Astrocyte (in vitro differentiated cells and primary cell): ENCODE measurements around the gene PELI1. TPM values are rescaled to one million over a fixed set of nuclear protein-coding genes. Genes with fewer than 3 reads are reported as not detected.

Source experiments
- DNase-seq: peaks from one replicate; pipeline ENCODE4 v3.0.0-alpha.2; 2010; ENCODE audit warnings: low read depth
- FAIRE-seq: peaks from 2 replicates; lab custom pipeline; 2011; peaks lifted over from hg19 to GRCh38; lab: Jason Lieb, UNC
- H2AFZ ChIP-seq: 2 replicates; pipeline ENCODE4 v1.6.0; 2012; ENCODE audit warnings: low read depth, low read length, inconsistent platforms
- H3K27ac ChIP-seq: 2 replicates; pipeline ENCODE4 v1.5.1; 2011; ENCODE audit warnings: low read depth, low read length, inconsistent platforms
- H3K27me3 ChIP-seq: 2 replicates; pipeline ENCODE4 v1.6.0; 2011; ENCODE audit warnings: low read length, inconsistent platforms; ENCODE audit not compliant: insufficient read depth
- H3K36me3 ChIP-seq: 2 replicates; pipeline ENCODE4 v1.5.1; 2011; ENCODE audit warnings: low read length, inconsistent platforms; ENCODE audit not compliant: insufficient read depth
- H3K4me1 ChIP-seq: 2 replicates; pipeline ENCODE4 v1.5.1; 2011; ENCODE audit warnings: low read length, inconsistent platforms; ENCODE audit not compliant: insufficient read depth
- H3K4me2 ChIP-seq: 2 replicates; pipeline ENCODE4 v1.6.0; 2012; ENCODE audit warnings: low read length, inconsistent platforms
- H3K4me3 ChIP-seq: 2 replicates; pipeline ENCODE4 v1.5.1; 2011; ENCODE audit warnings: low read depth, mild to moderate bottlenecking, low read length, inconsistent platforms; ENCODE audit not compliant: insufficient read depth
- H3K79me2 ChIP-seq: 2 replicates; pipeline ENCODE4 v1.6.0; 2012; ENCODE audit warnings: mild to moderate bottlenecking, low read length, inconsistent platforms; ENCODE audit not compliant: insufficient read depth
- H3K9ac ChIP-seq: 2 replicates; pipeline ENCODE4 v1.6.0; 2012; ENCODE audit warnings: mild to moderate bottlenecking, low read length, inconsistent platforms
- H3K9me3 ChIP-seq: 2 replicates; pipeline ENCODE4 v1.5.1; 2012; ENCODE audit warnings: low read depth, mild to moderate bottlenecking, low read length, inconsistent platforms; ENCODE audit not compliant: insufficient read depth
- H4K20me1 ChIP-seq: 2 replicates; pipeline ENCODE4 v1.6.0; 2012; ENCODE audit warnings: low read length, inconsistent platforms; ENCODE audit not compliant: insufficient read depth
- H3K27ac Mint-ChIP-seq: one replicate; pipeline ENCODE4 v1.8.0; 2021; ENCODE audit warnings: mild to moderate bottlenecking, mixed read lengths; ENCODE audit not compliant: unreplicated experiment
- H3K27me3 Mint-ChIP-seq: one replicate; pipeline ENCODE4 v1.8.0; 2021; ENCODE audit warnings: low read depth, mixed read lengths; ENCODE audit not compliant: unreplicated experiment
- H3K36me3 Mint-ChIP-seq: one replicate; pipeline ENCODE4 v1.8.0; 2021; ENCODE audit warnings: low read depth, mixed read lengths; ENCODE audit not compliant: unreplicated experiment
- H3K4me1 Mint-ChIP-seq: one replicate; pipeline ENCODE4 v1.8.0; 2021; ENCODE audit warnings: low read depth, mixed read lengths; ENCODE audit not compliant: unreplicated experiment
- H3K4me3 Mint-ChIP-seq: one replicate; pipeline ENCODE4 v1.8.0; 2021; ENCODE audit warnings: mild to moderate bottlenecking, moderate library complexity, mixed read lengths; ENCODE audit not compliant: unreplicated experiment
- H3K9me3 Mint-ChIP-seq: one replicate; pipeline ENCODE4 v1.8.0; 2021; ENCODE audit warnings: mild to moderate bottlenecking, mixed read lengths; ENCODE audit not compliant: unreplicated experiment
- CTCF ChIP-seq: IDR thresholded peaks from 2 replicates; pipeline ENCODE4 v1.5.1; 2011; ENCODE audit warnings: low read depth, mild to moderate bottlenecking, inconsistent platforms, low read length, moderate library complexity; ENCODE audit not compliant: insufficient read depth
- EZH2 ChIP-seq: IDR thresholded peaks from 2 replicates; pipeline ENCODE4 v1.6.1; 2012; ENCODE audit warnings: mild to moderate bottlenecking, low read length, inconsistent platforms; ENCODE audit not compliant: insufficient read depth
- total RNA-seq: library from RNA; stranded (reverse); gene quantifications from 2 replicates; pipeline ENCODE4 v1.2.1, GENCODE V29; 2021

PELI1 gene
- total RNA-seq, 1 donor from 2014 or later, result 23.8 TPM

GRCh38 chr2:64179582-64180321 is 35.5 kb upstream of the PELI1 start:
- Mint-ChIP-seq H3K36me3 (peaks cover 3% of the 10 kb centered on the region), H3K9me3 (no peaks in the 10 kb centered on the region), H3K27me3 (peaks cover 2% of the 10 kb centered on the region), H3K27ac (no peak overlapping the region), H3K4me3 (no peak overlapping the region), H3K4me1 (peaks cover 4% of the 10 kb centered on the region)
- H2AFZ ChIP-seq, result no peak overlapping the region
- H3K36me3 ChIP-seq, result no peaks in the 10 kb centered on the region
- no peak overlapping the region for H3K27ac ChIP-seq
- FAIRE-seq (no peak), DNase-seq (no peak)
- H3K9me3 ChIP-seq, result no peaks in the 10 kb centered on the region
- no peak overlapping the region for H3K4me2 ChIP-seq
- H3K27me3 ChIP-seq, result no peaks in the 10 kb centered on the region
- no peaks in the 10 kb centered on the region for H3K4me1 ChIP-seq
- H4K20me1 ChIP-seq, result no peaks in the 10 kb centered on the region
- TF ChIP-seq CTCF (no peak), EZH2 (no peak)
- no peak overlapping the region for H3K4me3 ChIP-seq
- no peak overlapping the region for H3K9ac ChIP-seq
- no peaks in the 10 kb centered on the region for H3K79me2 ChIP-seq

- Mint-ChIP-seq H3K36me3 (no peaks in the 10 kb centered on the region), H3K4me3 (no peak overlapping the region), H3K9me3 (no peaks in the 10 kb centered on the region), H3K27ac (no peak overlapping the region), H3K27me3 (peaks cover 2% of the 10 kb centered on the region), H3K4me1 (peaks cover 4% of the 10 kb centered on the region)
- no peaks in the 10 kb centered on the region for H3K4me1 ChIP-seq
- no peak overlapping the region for H3K4me3 ChIP-seq
- FAIRE-seq (no peak), DNase-seq (peak; percentile 2)
- H3K36me3 ChIP-seq, result no peaks in the 10 kb centered on the region
- H3K27me3 ChIP-seq, result no peaks in the 10 kb centered on the region
- no peak overlapping the region for H3K4me2 ChIP-seq
- no peaks in the 10 kb centered on the region for H4K20me1 ChIP-seq
- H2AFZ ChIP-seq, result no peak overlapping the region
- H3K79me2 ChIP-seq, result no peaks in the 10 kb centered on the region
- no peaks in the 10 kb centered on the region for H3K9me3 ChIP-seq
- H3K9ac ChIP-seq, result no peak overlapping the region
- no peak for TF ChIP-seq CTCF
- TF ChIP-seq EZH2, result no peak
- no peak overlapping the region for H3K27ac ChIP-seq
These were observed 33.1 kb upstream of the PELI1 start for GRCh38 chr2:64177315-64177714.
